GM12878 (cell line): Measurements from ENCODE around the gene ENOX1. TPM values are rescaled to one million over a fixed set of nuclear protein-coding genes. Genes with fewer than 3 reads are reported as not detected.

Experiments
- ATAC-seq: fragments of 200-7000 bp; cut with Tn5 transposase; 3 replicates; pipeline ENCODE4 v1.9.1; 2020; ENCODE audit warnings: mild to moderate bottlenecking, moderate library complexity
- BruUV-seq: library from RNA; stranded (reverse); fragments of 400-500 nt; replicated peaks from 2 replicates; lab custom pipeline; 2021; lab: Mats Ljungman, UMichigan
- CTCF ChIA-PET: fragments of 300-600 bp; sonication (Branson Sonifier 250); formaldehyde crosslinking; extraction: SDS; loops from one replicate; lab custom pipeline; 2021; ENCODE audit warnings: inconsistent platforms; lab: Yijun Ruan, JAX
- POLR2A ChIA-PET: fragments of 350-600 bp; formaldehyde crosslinking; extraction: SDS; loops from one replicate; lab custom pipeline; 2021; ENCODE audit warnings: inconsistent platforms; lab: Charles Lee
- RAD21 ChIA-PET: fragments of 300-600 bp; sonication (Branson Sonifier 250); formaldehyde crosslinking; loops from one replicate; lab custom pipeline; 2023; ENCODE audit warnings: antibody characterized with exemption; ENCODE audit not compliant: unreplicated experiment; lab: Charles Lee
- SMC1A ChIA-PET: fragments of 300-600 bp; sonication (Branson Sonifier 250); formaldehyde crosslinking; loops from one replicate; lab custom pipeline; 2023; ENCODE audit not compliant: unreplicated experiment, uncharacterized antibody; lab: Charles Lee
- DNase-seq: peaks from one replicate; pipeline ENCODE4 v3.0.0-alpha.2; 2011; ENCODE audit warnings: low read depth, low spot score
- FAIRE-seq: peaks from 3 replicates; lab custom pipeline; 2011; peaks lifted over from hg19 to GRCh38; lab: Jason Lieb, UNC
- H2AFZ ChIP-seq: 2 replicates; pipeline ENCODE4 v1.6.0; 2011; ENCODE audit warnings: low read depth, low read length, control low read depth; ENCODE audit not compliant: control insufficient read depth
- H3K27ac ChIP-seq: 2 replicates; pipeline ENCODE4 v1.5.1; 2011; ENCODE audit warnings: control low read depth; ENCODE audit not compliant: control insufficient read depth, insufficient read depth
- H3K27me3 ChIP-seq, 2 experiments: replicated peaks in 1 of 2; 2 replicates each; pipeline versions ENCODE4 v1.6.0 to v1.6.1; 2011; ENCODE audit warnings: low read length in 1 of 2; ENCODE audit not compliant: control insufficient read depth in 2 of 2, insufficient read depth in 2 of 2
- H3K36me3 ChIP-seq, 2 experiments: 2 replicates each; pipeline ENCODE4 v1.5.1; 2011; ENCODE audit warnings: low read length in 1 of 2; ENCODE audit not compliant: control insufficient read depth in 2 of 2, insufficient read depth in 2 of 2
- H3K4me1 ChIP-seq: 2 replicates; pipeline ENCODE4 v1.6.1; 2011; ENCODE audit warnings: mild to moderate bottlenecking, low read length, moderate library complexity, mixed read lengths; ENCODE audit not compliant: control insufficient read depth, insufficient read depth
- H3K4me2 ChIP-seq: 2 replicates; pipeline ENCODE4 v1.6.0; 2011; ENCODE audit warnings: control low read depth; ENCODE audit not compliant: control insufficient read depth, insufficient read depth
- H3K4me3 ChIP-seq: fragments of 200-600 bp; sonication (generic); 2 replicates; pipeline ENCODE4 v1.5.1; 2016
- H3K79me2 ChIP-seq: 2 replicates; pipeline ENCODE4 v1.6.0; 2011; ENCODE audit warnings: low read length; ENCODE audit not compliant: control insufficient read depth, insufficient read depth
- H3K9ac ChIP-seq: 2 replicates; pipeline ENCODE4 v1.8.0; 2011; ENCODE audit warnings: low read length, control low read depth, mixed read lengths; ENCODE audit not compliant: control insufficient read depth, insufficient read depth
- H3K9me3 ChIP-seq: replicated peaks from 3 replicates; pipeline ENCODE4 v1.5.1; 2011; ENCODE audit warnings: mild to moderate bottlenecking, low read length; ENCODE audit not compliant: control insufficient read depth, insufficient read depth
- H4K20me1 ChIP-seq: 2 replicates; pipeline ENCODE4 v1.6.0; 2011; ENCODE audit not compliant: control insufficient read depth, insufficient read depth
- CBFB ChIP-seq: IDR thresholded peaks from 2 replicates; pipeline ENCODE4 v1.6.1; 2016; ENCODE audit warnings: antibody characterized with exemption, low read depth
- JUND ChIP-seq: IDR thresholded peaks from 2 replicates; pipeline ENCODE4 v1.6.1; 2012; ENCODE audit warnings: low read depth, mild to moderate bottlenecking, low read length, improper control_type of control experiment, moderate library complexity
- PAX5 ChIP-seq: IDR thresholded peaks from 2 replicates; pipeline ENCODE4 v1.6.1; 2011; ENCODE audit warnings: low read depth, low read length, borderline replicate concordance
- RBBP5 ChIP-seq: fragments of 200-600 bp; sonication (generic); conservative IDR thresholded peaks from 2 replicates; pipeline ENCODE4 v1.6.1; 2016
- SMAD1 ChIP-seq: fragments of 450-650 bp; IDR thresholded peaks from 2 replicates; pipeline ENCODE4 v1.6.1; 2018; ENCODE audit warnings: mild to moderate bottlenecking, low read depth; ENCODE audit not compliant: partially characterized antibody
- SMC3 ChIP-seq: IDR thresholded peaks from 2 replicates; pipeline ENCODE4 v1.6.1; 2011; ENCODE audit warnings: low read length, improper control_type of control experiment, borderline replicate concordance
- WGBS: methylation state at CpG from one replicate; pipeline ENCODE4 v1.1.6; 2016; ENCODE audit warnings: low lambda C conversion rate; ENCODE audit not compliant: insufficient replicate concordance, insufficient coverage; ENCODE audit errors: missing lambda C conversion rate; 5-methylcytosine and 5-hydroxymethylcytosine counted together
- in situ Hi-C: fragments of 300-500 bp; cut with MboI; formaldehyde crosslinking; loops from 9 replicates; pipeline ENCODE4 v1.14.3; 2018; ENCODE audit warnings: mixed read lengths
- intact Hi-C: fragments of 100-400 bp; cut with micrococcal nuclease; formaldehyde crosslinking; loops from one replicate; pipeline ENCODE4 v1.14.2; 2022; ENCODE audit not compliant: unreplicated experiment
- polyA plus RNA-seq, 11 experiments: library from polyadenylated mRNA; depleted of rRNA in 4 of 11; unstranded in 6 of 11; stranded (reverse) in 5 of 11; fragments of >200 nt; fragmentation: Nextera tagmentation in 4 of 11; fragmentation: Illumina TruSeq in 1 of 11; extraction: Ambion mirVana in 4 of 11; extraction: Trizol in 1 of 11; gene quantifications; 1 replicate in 1 of 11; 2 replicates in 10 of 11; pipeline versions ENCODE4 v1.2.1 to v1.2.3, GENCODE V29; 2011 to 2016; ENCODE audit warnings: inconsistent platforms in 2 of 11, missing spikeins in 2 of 11, low read depth in 1 of 11
- total RNA-seq, 4 experiments: library from RNA; depleted of rRNA in 3 of 4; stranded (reverse); fragments of >200 nt in 3 of 4; fragmentation: Illumina TruSeq in 1 of 4; extraction: Trizol in 1 of 4; gene quantifications; 2 replicates each; pipeline versions ENCODE4 v1.2.1 to v1.2.3, GENCODE V29; 2013 to 2021
- TF ChIP-seq, protein P1 (sequence below): IDR thresholded peaks from 2 replicates; pipeline ENCODE4 v1.6.1; 2011; ENCODE audit warnings: low read depth, mild to moderate bottlenecking, low read length, moderate library complexity, borderline replicate concordance; ENCODE audit errors: extremely low read depth
- TF ChIP-seq, protein P2 (sequence below): fragments of 450-650 bp; IDR thresholded peaks from 2 replicates; pipeline ENCODE4 v1.6.1; 2017; ENCODE audit warnings: mild to moderate bottlenecking, moderate library complexity

ENOX1 gene
- total and polyA plus RNA-seq, 10 of the 15 experiments (the other 5 are each of a cell fraction or from before 2014, with no cell fraction given): 0.11 to 0.26 (median 0.15) TPM

DNA sequence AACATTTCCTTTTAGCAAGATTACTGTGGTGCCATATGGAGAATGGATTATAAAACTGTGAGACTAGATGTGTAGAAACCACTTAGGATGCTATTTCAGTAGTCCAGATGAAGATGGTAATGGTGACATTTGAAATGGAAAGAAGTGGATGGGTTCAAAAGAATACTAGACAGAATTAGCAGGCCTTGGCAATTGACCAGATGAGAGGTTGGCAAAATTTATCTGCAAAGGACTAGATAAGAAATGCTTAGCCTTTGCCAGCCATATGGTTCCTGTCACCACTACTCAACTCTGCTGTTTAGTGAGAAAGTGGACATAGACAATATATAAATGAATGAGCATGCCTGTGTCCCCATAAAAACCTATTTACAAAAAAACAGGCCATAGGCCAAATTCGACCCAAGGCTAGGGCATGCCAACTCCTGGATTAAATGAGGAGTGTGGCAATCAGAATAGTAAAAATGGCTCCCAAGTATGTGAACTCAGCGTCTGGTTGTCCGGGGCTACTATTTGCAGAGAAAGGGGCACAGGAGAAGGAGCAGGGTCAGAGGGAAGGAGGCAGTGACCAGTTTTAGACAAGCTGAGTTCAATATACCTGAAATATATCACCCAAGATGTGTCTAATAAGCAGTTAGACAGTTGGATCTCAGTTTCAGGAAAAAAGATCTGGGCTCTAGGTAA, 98.4 kb downstream of the ENOX1 start:
- CTCF ChIA-PET: no interaction called here
- no TSS peak for BruUV-seq
- intact Hi-C loops: no loop called here

More for the DNA sequence above, 98.4 kb downstream of the ENOX1 start:
- no peak overlapping the region for H3K4me3 ChIP-seq
- SMC1A ChIA-PET: no interaction called here
- in situ Hi-C loops: no loop called here
- no peaks in the 10 kb centered on the region for H4K20me1 ChIP-seq
- RAD21 ChIA-PET: no interaction called here
- no peak overlapping the region for H3K4me2 ChIP-seq
- no peak overlapping the region for H2AFZ ChIP-seq
- H3K27ac ChIP-seq: no peak overlapping the region
- ATAC-seq (no peak), FAIRE-seq (no peak), DNase-seq (no peak)
- TF ChIP-seq, protein P1, sequence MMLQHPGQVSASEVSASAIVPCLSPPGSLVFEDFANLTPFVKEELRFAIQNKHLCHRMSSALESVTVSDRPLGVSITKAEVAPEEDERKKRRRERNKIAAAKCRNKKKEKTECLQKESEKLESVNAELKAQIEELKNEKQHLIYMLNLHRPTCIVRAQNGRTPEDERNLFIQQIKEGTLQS: no peak
- no peak for TF ChIP-seq CBFB
- no peak for TF ChIP-seq SMC3
- no peak for TF ChIP-seq JUND
- no peak for TF ChIP-seq PAX5
- TF ChIP-seq SMAD1: no peak
- TF ChIP-seq, protein P2, sequence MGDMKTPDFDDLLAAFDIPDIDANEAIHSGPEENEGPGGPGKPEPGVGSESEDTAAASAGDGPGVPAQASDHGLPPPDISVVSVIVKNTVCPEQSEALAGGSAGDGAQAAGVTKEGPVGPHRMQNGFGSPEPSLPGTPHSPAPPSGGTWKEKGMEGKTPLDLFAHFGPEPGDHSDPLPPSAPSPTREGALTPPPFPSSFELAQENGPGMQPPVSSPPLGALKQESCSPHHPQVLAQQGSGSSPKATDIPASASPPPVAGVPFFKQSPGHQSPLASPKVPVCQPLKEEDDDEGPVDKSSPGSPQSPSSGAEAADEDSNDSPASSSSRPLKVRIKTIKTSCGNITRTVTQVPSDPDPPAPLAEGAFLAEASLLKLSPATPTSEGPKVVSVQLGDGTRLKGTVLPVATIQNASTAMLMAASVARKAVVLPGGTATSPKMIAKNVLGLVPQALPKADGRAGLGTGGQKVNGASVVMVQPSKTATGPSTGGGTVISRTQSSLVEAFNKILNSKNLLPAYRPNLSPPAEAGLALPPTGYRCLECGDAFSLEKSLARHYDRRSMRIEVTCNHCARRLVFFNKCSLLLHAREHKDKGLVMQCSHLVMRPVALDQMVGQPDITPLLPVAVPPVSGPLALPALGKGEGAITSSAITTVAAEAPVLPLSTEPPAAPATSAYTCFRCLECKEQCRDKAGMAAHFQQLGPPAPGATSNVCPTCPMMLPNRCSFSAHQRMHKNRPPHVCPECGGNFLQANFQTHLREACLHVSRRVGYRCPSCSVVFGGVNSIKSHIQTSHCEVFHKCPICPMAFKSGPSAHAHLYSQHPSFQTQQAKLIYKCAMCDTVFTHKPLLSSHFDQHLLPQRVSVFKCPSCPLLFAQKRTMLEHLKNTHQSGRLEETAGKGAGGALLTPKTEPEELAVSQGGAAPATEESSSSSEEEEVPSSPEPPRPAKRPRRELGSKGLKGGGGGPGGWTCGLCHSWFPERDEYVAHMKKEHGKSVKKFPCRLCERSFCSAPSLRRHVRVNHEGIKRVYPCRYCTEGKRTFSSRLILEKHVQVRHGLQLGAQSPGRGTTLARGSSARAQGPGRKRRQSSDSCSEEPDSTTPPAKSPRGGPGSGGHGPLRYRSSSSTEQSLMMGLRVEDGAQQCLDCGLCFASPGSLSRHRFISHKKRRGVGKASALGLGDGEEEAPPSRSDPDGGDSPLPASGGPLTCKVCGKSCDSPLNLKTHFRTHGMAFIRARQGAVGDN: no peak
- TF ChIP-seq RBBP5: no peak
- no peaks in the 10 kb centered on the region for H3K4me1 ChIP-seq
- 62% methylated on average over 3 of the region's 3 CpGs for WGBS
- no peak overlapping the region for H3K9ac ChIP-seq
- H3K36me3 ChIP-seq: no peaks in the 10 kb centered on the region
- H3K27me3 ChIP-seq: no peaks in the 10 kb centered on the region
- H3K79me2 ChIP-seq: no peaks in the 10 kb centered on the region
- POLR2A ChIA-PET: no interaction called here
- no peaks in the 10 kb centered on the region for H3K9me3 ChIP-seq
